K562 (cell line): ENCODE data around the gene TRIO. TPM values are rescaled to one million over a fixed set of nuclear protein-coding genes. Genes with fewer than 3 reads are reported as not detected.

ENCODE experiments used
- ARNT ChIP-seq, 2 experiments: fragments of 450-650 bp; IDR thresholded peaks; 2 replicates each; pipeline ENCODE4 v1.6.1; 2016; ENCODE audit warnings: mild to moderate bottlenecking in 1 of 2
- ATF1 ChIP-seq, 2 experiments: fragments of 450-650 bp in 1 of 2; IDR thresholded peaks; 2 replicates each; pipeline ENCODE4 v1.6.1; 2016; ENCODE audit warnings: missing compliant biosample characterization in 1 of 2, missing genetic modification characterization in 1 of 2
- DPF2 ChIP-seq: fragments of 450-650 bp; IDR thresholded peaks from 2 replicates; pipeline ENCODE4 v1.6.1; 2016
- ETV1 ChIP-seq: fragments of 450-650 bp; conservative IDR thresholded peaks from 2 replicates; pipeline ENCODE4 v1.6.1; 2016; ENCODE audit warnings: missing genetic modification characterization, control low read depth, low read depth, missing compliant biosample characterization
- FOS ChIP-seq: IDR thresholded peaks from 3 replicates; pipeline ENCODE4 v1.6.1; 2011; ENCODE audit not compliant: insufficient read length; ENCODE audit errors: extremely low read depth
- JUN ChIP-seq, 2 experiments: sonication (generic) in 1 of 2; formaldehyde crosslinking in 1 of 2; IDR thresholded peaks; 2 replicates each; pipeline versions ENCODE4 v1.6.1 to v1.8.0; 2012 to 2022; ENCODE audit warnings: borderline replicate concordance in 2 of 2, mild to moderate bottlenecking in 2 of 2, improper control_type of control experiment in 1 of 2, low read depth in 1 of 2, low read length in 1 of 2, missing genetic modification reagents in 1 of 2
- JUNB ChIP-seq: fragments of 450-650 bp; formaldehyde crosslinking; conservative IDR thresholded peaks from 2 replicates; pipeline ENCODE4 v1.4.0; 2020; ENCODE audit warnings: mild to moderate bottlenecking
- KDM2B ChIP-seq: fragments of 250-450 bp; sonication (Bioruptor Pico); IDR thresholded peaks from 2 replicates; pipeline ENCODE4 v1.8.0; 2021; ENCODE audit warnings: mild to moderate bottlenecking, moderate library complexity
- L3MBTL2 ChIP-seq: fragments of 450-650 bp; IDR thresholded peaks from 2 replicates; pipeline ENCODE4 v1.6.1; 2016; ENCODE audit warnings: mild to moderate bottlenecking, moderate library complexity
- NR4A1 ChIP-seq, 2 experiments: fragments of 250-450 bp in 1 of 2; fragments of 450-650 bp in 1 of 2; sonication (Bioruptor Pico) in 1 of 2; IDR thresholded peaks; 2 replicates each; pipeline versions ENCODE4 v1.4.0 to v1.6.1; 2016 to 2020; ENCODE audit warnings: mild to moderate bottlenecking in 2 of 2, missing compliant biosample characterization in 1 of 2, missing genetic modification characterization in 1 of 2, moderate library complexity in 1 of 2
- PREB ChIP-seq: sonication (generic); formaldehyde crosslinking; IDR thresholded peaks from 2 replicates; pipeline ENCODE4 v1.8.1; 2023; ENCODE audit warnings: mild to moderate bottlenecking, missing genetic modification reagents
- SMARCC2 ChIP-seq: fragments of 450-650 bp; IDR thresholded peaks from 2 replicates; pipeline ENCODE4 v1.6.1; 2017; ENCODE audit warnings: antibody characterized with exemption, moderate library complexity, mild to moderate bottlenecking, low read depth
- SMC3 ChIP-seq: conservative IDR thresholded peaks from 2 replicates; pipeline ENCODE4 v1.6.1; 2011; ENCODE audit warnings: low read depth, low read length, improper control_type of control experiment; ENCODE audit not compliant: insufficient read depth
- ZNF124 ChIP-seq: sonication (generic); formaldehyde crosslinking; IDR thresholded peaks from 2 replicates; pipeline ENCODE4 v1.8.1; 2022; ENCODE audit warnings: missing genetic modification reagents
- ZNF583 ChIP-seq: fragments of 250-450 bp; sonication (Bioruptor Pico); IDR thresholded peaks from 2 replicates; pipeline ENCODE4 v1.4.0; 2020
- polyA plus RNA-seq, 8 experiments: library from polyadenylated mRNA; depleted of rRNA in 4 of 8; stranded (reverse) in 5 of 8; unstranded in 3 of 8; fragments of >200 nt; fragmentation: Nextera tagmentation in 2 of 8; fragmentation: Illumina TruSeq in 1 of 8; extraction: Ambion mirVana in 2 of 8; extraction: Trizol in 1 of 8; gene quantifications; 2 replicates each; pipeline versions ENCODE4 v1.2.1 to v1.2.3, GENCODE V29; 2011 to 2014; ENCODE audit warnings: inconsistent platforms in 1 of 8, missing spikeins in 1 of 8
- total RNA-seq, 7 experiments: library from RNA; depleted of rRNA in 6 of 7; stranded (reverse); fragments of >200 nt in 6 of 7; fragmentation: Illumina TruSeq in 2 of 7; extraction: Trizol in 2 of 7; gene quantifications; 2 replicates each; pipeline versions ENCODE4 v1.2.1 to v1.2.3, GENCODE V29; 2011 to 2021; ENCODE audit warnings: low replicate concordance in 1 of 7

The TRIO gene
- total and polyA plus RNA-seq, 9 of the 15 experiments (the other 6 are each of a cell fraction or from before 2014, with no cell fraction given): 0.24 to 5.0 (median 1.1) TPM

- TF ChIP-seq PREB (CRISPR knock-in tag): 0 out of 2 replicates have a peak, but pooled peaks have one; percentile 63
- no peak for TF ChIP-seq NR4A1 (CRISPR knock-in tag; IDR thresholded peaks at IDR 0.05)
- peak; percentile 47; the same call in 1 of the 2 replicates for TF ChIP-seq NR4A1 (tag; IDR thresholded peaks at IDR 0.05)
- TF ChIP-seq SMC3: no peak
- no peak for TF ChIP-seq ATF1 (CRISPR knock-in tag; IDR thresholded peaks at IDR 0.05)
- TF ChIP-seq ATF1 (tag; IDR thresholded peaks at IDR 0.05): peak; percentile 77
- TF ChIP-seq L3MBTL2: peak; percentile 51; the same call in 1 of the 2 replicates
- no peak for TF ChIP-seq ARNT (IDR thresholded peaks at IDR 0.05)
- TF ChIP-seq ETV1 (tag): 0 out of 2 replicates have a peak, but pooled peaks have one; percentile 4
- TF ChIP-seq JUNB (CRISPR knock-in tag): peak; percentile 78; the same call in 1 of the 2 replicates
- peak; percentile 95 for TF ChIP-seq DPF2
- TF ChIP-seq ZNF583 (CRISPR knock-in tag): 0 out of 2 replicates have a peak, but pooled peaks have one; percentile 12
- peak; percentile 84; the same call in 1 of the 2 replicates for TF ChIP-seq JUN (IDR thresholded peaks at IDR 0.05; ENCODE audit: borderline replicate concordance, low read depth, low read length)
- no peak for TF ChIP-seq JUN (CRISPR knock-in tag; IDR thresholded peaks at IDR 0.05; ENCODE audit: borderline replicate concordance)
- no peak for TF ChIP-seq KDM2B (CRISPR knock-in tag)
- peak; percentile 73 for TF ChIP-seq FOS
- no peak for TF ChIP-seq ZNF124 (CRISPR knock-in tag)
- peak; percentile 79 for TF ChIP-seq SMARCC2
Observed at GRCh38 chr5:14267991-14268708, 125.0 kb downstream of the TRIO start (continued).
